ENCODE data around the gene TMBIM1.
"Not testable (repeated sequence)": the region's sequence is repeated elsewhere in the genome, so short reads cannot be mapped to it uniquely, and the experiment has no call there.

TMBIM1 gene

DNA sequence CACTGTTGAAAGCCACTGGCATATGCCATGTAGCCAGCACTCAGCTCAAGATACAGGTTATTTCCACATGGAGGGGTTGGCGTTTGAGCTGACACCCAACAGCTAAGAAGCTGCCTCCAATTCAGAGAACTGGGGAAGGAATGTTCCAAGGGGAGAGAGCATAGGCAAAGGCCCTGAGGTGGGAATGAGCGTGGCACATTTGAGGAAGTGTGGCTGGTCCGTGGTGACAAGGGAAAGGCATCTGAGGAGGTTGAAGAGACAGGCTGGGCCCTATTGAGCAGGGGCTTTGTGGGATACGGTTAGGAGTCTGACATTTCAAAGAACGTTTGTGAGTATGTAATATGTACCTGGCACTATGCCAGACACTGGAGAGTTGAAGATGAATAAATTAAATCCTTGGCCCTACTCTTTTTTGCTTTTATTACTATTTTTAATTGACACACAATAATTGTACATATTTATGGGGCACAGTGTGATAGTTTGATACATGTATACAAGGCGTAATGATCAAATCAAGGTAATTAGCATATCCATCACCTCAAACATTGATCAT lies 27.6 kb upstream of the TMBIM1 start:
- no peak for DNase-seq

DNA sequence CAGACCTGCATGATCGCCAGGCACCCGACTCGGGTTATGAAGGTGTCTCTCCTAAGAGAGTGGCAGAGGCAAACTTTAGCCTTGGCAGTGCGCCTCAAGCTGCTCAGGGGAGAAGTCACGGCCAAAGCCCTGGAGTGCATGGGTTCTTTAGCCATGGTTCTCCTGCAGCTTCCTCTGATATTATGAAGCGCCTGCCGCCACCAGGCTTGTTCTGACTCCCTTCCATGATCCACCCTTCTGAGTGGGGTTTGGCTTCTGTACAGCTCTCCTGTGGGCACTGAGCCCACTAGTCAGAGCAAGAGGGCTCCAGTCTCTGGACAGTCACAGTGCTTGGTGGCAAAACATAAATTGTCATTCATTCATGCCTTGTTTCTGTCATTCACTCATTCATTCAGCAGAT lies 25.9 kb upstream of the TMBIM1 start:
- DNase-seq: no peak

DNA sequence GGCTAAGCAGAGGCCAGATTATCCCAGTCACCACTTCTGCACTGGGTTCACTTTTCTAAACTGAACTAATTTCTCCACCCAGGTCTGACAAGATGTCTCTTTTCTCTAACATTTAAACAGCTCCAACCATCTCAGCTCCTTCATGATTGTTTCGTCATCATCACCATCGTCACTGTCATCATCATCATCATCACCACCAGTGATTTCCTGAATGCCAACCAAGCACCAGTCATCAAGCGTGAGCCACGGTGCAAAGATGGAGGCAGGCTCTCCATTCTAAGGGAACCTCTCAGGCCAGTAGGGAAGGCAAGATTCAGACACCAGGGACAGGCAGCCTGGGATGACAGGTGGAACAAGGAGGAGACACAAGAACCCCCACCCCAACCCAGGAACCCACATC lies 25.5 kb upstream of the TMBIM1 start:
- DNase-seq: no peak

DNA sequence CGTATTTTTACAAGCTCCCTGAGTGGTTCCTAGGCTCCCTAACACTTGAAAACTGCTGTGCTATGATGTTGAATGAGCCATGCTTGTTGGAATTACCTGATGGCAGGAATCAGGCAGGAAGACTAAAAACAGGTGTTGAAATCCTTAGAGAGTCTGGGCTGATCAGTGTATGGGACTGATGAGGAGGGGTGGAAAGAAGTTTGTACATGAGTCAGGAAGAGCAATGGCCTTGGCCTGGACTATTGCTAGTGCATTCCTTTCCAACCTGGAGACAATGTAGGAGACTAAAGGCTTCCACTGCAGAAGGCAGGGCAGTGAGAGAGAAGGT lies 25.0 kb upstream of the TMBIM1 start:
- no peak for DNase-seq

DNA sequence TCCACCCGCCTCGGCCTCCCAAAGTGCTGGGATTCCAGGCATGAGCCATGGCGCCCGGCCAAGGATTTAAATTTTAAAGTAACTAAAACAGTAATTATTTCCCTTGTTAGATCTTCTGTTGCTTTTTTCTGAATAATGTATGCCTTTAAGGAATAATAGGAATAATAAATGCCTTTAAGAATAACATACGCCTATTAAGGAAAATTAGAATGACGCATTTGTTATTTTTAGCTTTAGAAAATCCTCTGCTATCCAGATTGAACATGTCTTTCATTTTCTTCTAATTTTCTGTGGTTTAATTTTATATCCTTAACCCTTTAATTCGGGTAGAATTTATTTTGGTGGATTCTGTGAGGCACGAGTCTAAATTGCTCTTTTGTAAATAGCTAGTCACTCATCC lies 23.1 kb upstream of the TMBIM1 start:
- DNase-seq: no peak

DNA sequence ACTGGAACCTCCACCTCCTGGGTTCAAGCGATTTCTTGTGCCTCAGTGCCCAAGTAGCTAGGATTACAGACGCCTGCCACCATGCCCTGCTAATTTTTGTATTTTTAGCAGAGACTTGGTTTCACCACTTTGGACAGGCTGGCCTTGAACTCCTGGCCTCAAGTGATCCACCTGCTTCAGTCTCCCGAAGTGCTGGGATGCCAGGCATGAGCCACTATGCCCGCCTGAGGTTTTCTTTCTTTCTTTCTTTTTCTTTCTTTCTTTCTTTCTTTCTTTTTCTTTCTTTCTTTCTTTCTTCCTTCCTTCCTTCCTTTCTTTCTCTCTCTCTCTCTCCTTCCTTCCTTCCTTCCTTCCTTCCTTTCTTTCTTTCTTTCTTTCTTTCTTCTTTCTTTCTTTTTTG lies 22.5 kb upstream of the TMBIM1 start:
- DNase-seq: not testable (repeated sequence)

DNA sequence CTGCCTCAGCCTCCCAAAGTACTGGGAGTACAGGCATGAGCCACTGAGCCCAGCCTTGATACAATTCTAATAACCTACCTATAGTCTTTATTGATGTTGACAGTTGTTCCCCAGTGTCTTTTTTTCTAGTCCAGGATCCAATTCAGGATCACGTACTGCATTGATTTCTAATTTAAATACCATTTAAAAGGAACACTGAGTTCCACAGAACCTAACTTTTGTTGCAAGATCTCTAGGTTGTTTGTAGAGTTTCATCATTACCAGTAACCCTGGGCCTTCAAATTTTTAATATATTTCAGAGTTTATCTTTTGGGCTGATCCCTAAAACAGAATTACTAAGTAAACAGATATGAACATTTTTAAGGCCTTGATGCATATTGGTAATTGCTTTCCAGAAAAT lies 21.1 kb upstream of the TMBIM1 start:
- DNase-seq: no peak

DNA sequence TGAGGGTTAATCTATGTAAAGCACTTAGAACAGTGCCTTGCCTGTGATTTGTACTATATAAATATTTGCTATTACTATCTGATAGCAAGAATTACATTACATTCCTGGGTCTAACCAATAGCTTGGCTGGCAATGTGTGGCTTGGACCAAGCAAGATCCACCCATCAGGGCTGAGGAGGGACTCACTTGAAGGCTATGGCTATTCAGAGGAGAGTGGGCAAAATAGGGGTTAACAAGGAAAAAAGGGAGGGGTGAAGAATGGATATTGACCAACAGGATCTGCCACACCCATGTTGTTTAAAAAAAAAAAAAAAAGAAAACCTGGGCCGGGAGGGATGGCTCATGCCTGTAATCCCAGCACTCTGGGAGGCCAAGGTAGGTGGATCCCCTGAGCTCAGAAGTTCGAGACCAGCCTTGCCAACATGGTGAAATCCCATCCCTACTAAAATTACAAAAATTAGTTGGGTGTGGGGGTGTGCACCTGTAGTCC lies 20.0 kb upstream of the TMBIM1 start:
- DNase-seq: no peak

DNA sequence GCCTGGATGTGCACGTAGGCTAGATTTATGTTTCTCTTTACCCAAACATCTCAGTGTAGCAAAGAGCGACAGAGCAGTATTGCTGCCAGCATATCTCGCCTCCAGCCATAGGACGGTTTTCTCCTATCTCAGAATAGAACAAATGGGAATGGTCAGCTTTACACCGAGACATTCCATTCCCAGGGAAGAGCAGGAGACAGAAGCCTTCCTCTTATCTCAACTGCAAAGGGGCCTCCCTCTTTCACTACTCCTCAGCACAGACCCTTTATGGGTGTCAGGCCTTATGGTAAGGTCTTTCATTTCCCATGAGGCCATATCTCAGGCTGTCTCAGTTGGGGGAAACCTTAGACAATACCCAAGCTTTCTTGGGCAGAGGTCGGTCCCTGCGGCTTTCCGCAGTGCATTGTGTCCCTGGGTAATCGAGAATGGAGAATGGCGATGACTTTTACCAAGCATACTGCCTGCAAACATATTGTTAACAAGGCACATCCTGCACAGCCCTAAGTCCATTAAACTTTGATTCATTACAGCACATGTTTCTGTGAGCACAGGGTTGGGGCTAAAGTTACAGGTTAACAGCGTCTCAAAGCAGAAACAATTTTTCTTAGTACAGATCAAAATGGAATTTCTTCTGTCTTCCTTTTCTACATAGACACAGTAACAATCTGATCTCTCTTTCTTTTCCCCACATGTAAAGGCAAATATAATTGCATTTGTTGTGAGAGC lies 19.4 kb upstream of the TMBIM1 start:
- not testable (repeated sequence) for DNase-seq

DNA sequence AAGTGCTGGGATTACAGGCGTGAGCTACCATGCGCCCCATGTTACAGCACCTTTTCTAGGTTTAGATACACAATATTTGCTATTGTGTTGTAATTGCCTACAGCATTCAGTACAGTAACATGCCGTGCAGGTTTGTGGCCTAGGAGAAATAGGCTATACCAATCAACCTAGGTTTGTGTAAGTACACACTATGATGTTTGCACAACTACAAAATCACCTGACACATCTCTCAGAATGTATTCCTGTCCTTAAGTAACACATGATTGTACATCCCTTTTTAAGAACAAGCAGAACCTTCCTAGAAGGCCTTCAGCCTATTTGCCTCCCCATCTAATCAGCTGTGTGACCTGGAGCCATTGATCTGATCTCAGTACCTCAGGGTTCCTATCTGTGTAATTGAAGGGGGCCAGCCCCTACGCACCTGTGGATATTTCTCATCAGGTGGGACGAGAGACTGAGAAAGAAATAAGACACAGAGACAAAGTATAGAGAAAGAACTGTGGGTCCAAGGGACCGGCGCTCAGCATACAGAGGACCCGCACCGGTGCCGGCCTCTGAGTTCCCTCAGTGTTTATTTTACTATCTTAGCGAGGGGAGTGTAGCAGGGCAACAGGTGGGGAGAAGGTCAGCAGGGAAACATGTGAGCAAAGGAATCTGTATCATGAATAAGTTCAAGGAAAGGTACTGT lies 18.7 kb upstream of the TMBIM1 start:
- DNase-seq: no peak

DNA sequence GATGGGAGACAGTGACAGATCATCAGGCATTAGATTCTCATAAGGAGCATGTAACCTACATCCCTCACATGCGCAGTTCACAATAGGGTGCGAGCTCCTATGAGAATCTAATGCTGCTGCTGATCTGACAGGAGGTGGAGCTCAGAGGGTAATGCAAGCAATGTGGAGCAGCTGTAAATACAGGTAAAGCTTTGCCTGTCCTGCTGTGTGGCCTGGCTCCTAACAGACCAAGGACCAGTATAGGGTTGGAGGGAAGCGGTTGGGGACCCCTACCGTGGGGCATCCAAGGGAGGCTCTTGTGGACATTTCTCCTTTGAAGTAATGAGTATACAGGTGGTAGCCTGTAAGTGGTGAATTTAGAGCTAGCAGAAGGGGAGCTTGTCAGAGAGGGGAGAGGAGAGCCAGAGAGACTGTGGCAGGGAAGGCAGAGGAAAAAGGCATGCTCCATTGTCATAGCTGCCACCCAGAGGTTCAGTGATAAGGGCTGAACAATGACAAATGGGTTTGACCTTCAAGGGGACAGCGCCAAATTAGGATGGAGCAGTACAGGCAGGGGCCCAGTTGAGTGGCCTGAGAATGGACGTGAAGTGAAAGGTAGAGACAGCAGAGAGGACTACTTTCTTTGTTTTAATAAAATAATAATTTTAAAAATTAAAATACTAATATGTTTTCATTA lies 15.2 kb upstream of the TMBIM1 start:
- DNase-seq: no peak

DNA sequence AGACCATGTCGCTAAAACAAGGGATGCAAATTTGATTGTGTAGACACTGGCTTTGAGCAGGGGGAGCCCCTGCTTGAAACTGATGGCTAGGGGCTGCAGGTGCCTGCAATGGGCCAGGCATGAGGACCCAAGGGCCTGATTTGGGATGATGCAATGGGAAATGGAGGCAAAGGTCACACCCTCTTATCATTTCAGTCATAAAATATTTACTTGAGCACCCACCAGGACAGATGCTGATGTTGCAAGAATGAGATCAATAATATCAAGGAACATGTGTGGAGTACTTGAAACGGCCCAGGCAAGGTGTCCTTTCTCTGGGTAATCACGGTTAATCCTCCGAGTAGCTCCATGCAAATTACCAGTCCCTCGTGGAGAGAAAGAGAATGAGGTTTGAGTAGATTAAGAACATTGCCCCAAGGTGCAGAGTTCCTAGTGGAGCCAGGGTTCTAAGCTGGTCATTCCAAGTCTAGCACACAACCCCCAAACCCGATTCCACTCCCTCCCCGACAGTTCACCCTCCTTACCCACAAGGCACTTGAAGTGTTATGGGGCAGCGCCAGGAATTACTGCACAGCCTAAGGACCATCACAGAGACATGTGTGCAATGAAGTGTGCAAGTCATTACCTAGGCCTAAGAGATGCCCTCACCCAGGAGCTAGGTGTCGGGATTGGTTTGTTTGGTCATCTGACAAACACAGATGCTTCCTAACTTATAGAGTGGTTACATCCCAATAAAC lies 14.0 kb upstream of the TMBIM1 start:
- no peak for DNase-seq

DNA sequence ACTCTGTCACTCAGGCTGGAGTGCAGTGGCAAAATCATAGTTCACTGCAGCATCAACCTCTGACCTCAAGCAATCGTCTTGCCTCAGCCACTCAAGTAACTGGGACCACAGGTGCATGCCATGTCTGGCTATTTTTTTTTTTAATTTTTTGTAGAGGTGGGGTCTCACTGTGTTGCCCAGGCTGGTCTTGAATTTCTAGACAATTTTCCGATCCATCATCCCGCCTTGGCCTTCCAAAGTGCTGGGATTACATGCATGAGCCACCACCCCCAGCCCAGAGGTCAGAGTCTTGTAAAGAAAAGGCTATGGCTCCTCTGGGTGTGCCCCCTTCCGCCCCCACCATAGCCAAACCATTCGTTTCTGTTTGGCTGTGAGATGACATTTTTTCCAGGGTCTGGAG lies 13.1 kb upstream of the TMBIM1 start:
- DNase-seq: no peak

DNA sequence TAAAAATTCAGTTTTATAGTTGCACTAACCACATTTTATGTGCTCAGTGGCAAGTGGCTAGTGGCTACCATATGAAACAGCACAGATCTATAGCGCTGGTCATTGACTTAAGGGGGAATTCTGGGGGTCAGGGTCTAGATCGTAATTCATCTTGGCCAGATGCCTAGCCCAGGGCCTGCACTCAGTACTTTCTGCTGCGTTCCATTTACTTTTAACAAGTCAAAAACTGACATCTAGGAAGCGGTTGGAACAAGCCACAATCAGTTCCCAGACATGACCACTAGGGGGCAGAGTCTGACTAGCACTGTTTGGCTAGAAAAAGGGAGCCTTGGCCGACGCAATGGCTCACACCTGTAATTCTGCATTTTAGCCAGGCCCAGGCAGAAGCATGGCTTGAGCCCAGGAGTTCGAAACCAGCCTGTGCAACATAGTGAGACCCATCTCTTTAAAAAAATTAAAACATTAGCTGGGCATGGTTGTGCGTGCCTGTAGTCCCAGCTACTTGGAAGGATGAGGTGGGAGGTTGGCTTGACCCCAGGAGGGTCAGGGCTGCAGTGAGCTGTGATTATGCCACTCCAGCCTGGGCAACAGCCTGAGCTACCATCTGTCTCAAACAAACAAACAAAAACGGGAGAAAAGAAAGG lies 9.0 kb upstream of the TMBIM1 start:
- DNase-seq: peak in 49 of 56 donors; percentile 24 to 89 (median 66)

DNA sequence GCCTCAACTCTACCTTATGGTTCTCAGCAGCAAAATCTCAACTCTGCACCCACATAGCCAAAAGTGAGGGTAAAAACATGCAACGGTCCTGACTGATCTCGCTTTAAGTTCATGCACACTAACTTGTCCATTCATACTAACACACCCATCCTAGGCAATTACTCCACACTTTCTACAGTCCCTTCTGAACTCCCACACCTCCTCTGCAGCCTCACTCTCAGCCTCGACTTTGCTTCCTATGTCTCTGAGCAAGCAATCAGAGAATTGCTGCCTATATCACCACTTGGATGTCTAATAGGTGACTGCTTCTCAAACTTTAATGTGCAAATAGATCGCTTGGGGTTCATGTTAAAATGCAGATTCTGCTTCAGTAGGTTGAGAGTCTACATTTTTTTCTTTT lies 7.8 kb upstream of the TMBIM1 start:
- no peak for DNase-seq

DNA sequence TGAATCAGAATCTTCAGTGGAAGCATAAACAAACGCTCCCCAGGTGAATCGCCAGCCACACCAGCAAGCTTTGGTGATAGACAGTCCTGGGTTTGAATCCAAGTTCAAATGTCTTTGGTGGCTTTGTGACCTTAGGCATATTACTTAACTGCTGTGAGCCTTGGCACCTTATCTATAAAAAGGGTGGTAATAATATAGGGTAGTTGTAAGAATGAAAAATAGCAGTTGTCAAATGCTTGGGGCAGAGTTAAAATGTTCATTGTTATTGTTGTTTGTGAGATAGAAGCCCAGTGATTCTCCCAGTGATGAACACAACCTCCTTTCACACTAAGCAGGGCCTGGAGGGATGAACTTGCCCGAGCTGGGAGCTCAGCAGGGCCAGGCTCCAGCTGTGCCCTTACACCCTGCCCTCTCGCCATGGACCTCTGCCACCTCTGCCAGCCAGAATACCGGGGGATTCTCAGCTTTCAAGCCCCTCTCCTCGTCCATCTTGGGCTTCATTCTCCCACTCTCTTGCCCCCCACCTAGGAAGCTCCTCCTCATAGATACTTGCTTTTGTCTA lies 6.1 kb upstream of the TMBIM1 start:
- peak in 25 of 56 donors; percentile 10 to 56 (median 30) for DNase-seq

DNA sequence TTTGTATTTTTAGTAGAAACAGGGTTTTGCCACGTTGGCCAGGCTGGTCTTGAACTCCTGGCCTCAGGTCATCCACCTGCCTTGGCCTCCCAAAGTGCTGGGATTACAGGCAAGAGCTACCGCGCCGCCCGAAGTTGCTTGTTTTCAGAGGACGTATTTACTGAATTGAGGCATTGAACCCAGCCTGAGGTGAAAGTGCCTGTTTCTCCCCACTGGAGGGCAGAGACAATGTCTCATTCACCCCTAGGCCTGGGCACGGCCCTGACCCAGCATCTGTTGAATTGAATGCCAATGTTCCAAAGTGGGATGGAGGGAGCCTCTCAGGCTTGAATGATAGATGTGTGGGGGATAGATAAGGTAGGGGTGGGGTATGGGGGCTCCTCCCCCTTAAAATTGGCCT lies 4.5 kb upstream of the TMBIM1 start:
- DNase-seq: peak in 44 of 56 donors; percentile 8 to 81 (median 58)

DNA sequence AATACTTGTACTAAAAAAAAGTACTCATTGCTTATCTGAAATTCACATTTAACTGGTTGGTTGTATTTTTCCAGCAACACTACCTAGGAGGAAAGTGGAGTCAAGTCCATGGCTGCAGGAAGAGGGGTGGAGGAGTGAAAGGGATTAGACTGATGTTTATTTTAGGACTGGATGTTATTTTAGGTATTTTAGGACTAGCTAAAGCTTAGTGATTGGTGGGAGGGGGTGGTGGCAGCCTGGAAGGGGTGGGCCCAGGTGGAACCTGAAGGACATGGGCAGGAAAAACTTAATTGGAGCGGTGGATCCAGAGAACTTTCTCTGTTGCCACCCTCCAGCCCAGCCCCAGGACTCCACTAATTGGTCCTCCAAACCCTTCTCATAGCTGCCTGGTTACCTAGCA lies 3.9 kb upstream of the TMBIM1 start:
- DNase-seq: no peak

DNA sequence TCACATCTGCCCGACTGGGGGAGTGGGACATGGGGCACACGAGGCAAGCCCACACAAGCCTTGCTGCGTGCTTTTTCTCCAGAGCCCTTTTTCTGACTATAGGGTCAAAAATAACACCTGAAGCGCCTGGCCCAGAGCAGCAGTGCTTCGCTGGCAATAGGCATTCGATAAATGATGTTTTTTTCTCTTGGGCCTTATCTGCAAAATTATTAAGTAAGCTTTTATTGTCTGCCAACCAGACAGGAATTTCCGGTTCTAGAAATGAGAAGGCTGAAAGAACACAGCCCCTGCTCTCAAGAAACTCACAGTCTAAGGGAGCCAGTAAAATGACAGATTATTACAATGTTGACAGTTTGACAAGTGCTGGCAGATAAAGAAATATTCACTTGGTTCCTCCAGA lies 2.7 kb upstream of the TMBIM1 start:
- no peak for DNase-seq

DNA sequence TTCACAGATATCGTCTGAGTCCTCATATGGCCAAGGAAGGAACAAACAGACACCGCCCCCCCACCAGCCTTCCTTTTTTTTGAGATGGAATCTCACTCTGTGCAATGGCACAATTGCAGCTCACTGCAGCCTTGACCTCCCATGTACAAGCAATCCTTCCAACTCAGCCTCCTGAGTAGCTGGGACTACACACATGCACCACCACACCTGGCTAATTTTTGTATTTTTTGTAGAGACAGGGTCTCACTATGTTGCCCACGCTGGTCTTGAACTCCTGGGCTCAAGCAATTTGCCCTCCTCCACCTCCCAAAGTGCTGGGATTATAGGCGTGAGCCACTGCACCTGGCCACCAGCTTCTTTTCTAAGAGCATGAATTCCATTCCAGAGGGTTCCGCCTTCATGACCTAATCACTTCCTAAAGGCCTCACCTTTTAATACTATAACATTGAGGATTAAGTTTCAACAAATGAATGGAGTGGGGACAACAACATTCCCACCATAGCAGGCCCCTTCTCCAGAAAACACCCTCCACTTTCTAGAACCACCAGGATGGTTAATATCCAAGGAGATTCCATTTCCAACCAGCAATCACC lies 2.2 kb upstream of the TMBIM1 start:
- no peak for DNase-seq

Data from nucleus accumbens (tissue), 56 donors.